ENCODE results near the gene FREY1.

Gene FREY1

DNA sequence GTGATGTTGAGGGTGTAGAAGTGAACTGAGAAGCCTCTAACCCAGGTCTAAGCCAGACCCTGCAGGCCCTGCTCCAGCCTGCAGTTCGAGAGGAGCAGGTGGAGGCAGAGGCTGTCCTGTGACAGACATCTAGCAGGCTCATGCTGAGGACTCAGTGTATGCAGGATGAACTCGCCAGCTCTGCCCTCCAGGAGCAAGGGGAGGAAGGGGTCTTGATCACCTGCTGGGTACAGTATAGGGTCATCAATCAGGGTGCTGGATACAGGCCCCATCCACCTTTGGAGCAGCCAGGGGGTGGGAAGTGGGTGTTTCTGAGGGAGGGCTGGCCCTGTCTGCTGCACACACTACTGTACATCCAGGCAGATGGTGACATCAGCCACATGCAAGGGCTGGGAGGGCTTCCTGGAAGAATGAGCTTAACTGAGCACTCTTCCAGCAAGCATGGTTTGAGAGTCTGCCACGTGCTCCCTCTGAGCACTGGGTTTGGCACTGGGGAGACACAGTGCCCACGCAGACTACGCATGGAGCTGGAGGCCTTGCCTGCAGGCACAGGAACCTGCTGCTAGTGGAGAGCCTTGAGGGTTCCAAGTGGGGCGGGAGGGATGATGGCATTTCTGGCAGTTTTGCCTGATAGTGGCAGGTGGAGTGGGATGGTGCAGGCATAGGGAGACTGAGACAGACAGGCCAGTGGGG is 12.4 kb downstream of the FREY1 start:
- no peak for DNase-seq (ENCODE audit: low read depth)

DNA sequence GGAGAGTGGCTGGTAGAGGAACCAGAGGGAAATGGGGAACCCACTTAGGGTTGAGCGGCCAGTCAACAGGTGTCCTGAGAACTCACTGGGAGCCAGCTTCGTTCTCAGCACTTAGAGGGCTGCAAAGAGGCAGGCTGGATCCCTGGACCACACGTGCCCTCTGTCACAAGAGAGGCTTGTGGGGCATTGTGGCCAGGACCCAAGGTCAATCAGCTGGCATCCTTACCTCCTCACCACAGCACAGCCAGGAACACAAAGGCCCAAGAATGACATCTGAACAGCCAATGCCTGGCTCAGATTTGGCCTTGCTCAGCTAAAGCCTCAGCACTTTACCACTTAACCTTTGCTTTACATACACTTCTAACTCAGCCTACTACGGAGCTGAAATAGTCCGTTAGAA is 14.2 kb downstream of the FREY1 start:
- DNase-seq (ENCODE audit: low read depth) = no peak

DNA sequence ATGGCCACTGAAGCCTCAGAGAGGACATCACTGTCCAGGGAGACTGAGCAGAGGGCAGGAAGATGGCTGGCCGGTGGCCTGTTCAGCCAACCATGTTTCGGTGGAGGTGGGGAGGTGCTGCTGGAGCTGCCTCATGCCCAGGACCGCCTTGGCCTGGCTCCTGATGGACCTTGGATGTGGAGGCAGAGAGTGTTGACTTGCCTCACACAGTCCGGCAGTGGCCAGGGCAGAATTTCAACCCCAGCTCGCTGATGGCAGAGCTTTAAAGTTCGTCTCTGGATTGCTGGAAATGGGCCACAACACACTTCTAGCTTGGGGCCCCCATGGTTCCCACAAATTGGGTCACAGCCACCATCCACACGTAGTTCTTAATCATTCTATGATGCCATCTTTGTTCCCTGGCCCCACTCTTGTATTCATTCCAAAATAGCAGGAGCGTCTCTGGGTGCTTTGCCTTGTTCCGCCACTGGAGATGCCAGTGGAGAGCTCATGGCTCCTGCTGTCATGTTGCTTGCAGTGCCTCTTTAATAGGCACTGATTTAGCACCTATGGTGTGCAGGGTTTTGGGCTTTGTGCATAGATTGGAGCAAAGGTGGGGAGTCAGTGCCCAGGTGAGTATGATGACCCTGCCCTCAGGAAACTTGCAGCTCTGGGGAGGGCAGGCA is 16.1 kb downstream of the FREY1 start:
- DNase-seq (ENCODE audit: low read depth) = no peak

GRCh38 chr11:45889966-45890365 is 17.1 kb downstream of the FREY1 start:
- no peak for DNase-seq (ENCODE audit: low read depth)

DNA sequence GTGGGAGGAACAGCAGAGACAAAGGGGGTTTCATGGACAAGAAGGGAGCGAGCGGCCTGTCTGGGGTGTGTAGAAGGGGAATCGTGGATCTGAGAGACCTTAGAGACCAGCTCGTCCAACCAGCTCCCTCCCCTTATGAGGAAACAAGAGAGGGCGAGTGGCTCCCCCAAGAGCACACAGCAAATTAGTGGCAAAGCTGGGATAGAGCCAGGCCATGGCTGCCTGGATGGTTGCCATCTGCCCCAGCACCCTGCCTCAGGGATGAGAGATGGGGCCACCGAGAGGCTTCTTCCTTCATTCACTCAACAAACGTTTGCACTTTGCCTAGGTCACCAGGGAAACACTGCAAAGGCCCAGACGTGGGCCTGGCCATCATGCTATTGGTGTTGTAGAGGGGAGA is 17.5 kb downstream of the FREY1 start:
- no peak for DNase-seq (ENCODE audit: low read depth)

GRCh38 chr11:45887587-45887986 is 19.5 kb downstream of the FREY1 start:
- DNase-seq (ENCODE audit: low read depth) = no peak

- DNase-seq (ENCODE audit: low read depth) = no peak
Measured at GRCh38 chr11:45886816-45887520, 20.1 kb downstream of the FREY1 start.

GRCh38 chr11:45885921-45886721 is 20.9 kb downstream of the FREY1 start:
- DNase-seq (ENCODE audit: low read depth) = no peak

DNA sequence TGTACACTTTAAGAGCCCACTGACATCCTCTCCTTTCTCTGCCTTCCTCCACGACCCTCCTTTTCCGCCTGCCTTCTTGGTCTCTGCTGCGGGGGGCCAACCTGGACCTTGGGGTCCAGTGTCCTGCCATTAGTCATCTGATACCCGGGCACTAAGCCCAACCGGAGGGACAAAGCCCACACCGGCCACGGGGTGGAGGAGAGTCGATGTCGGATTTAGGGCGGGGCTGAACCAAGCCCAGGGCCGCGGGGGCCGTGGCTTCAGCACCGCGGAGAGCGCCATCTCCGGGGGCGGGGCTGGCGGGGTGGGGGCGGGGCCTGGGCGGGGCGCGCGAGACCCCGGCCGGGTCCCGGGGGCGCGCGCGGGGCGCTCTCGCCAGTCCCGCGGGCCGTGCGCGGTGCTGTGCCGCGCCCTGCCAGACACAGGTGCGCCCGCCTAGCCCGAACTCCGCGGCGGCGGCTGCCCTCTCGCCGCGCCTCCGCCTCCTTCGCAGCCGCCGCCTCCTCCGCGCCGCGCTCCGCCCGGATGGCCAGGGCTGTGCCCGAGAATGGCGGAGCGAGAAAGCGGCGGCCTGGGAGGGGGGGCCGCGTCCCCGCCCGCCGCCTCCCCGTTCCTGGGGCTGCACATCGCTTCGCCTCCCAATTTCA is 21.7 kb downstream of the FREY1 start, which contains the start of gene MAPK8IP1:
Gene MAPK8IP1, plus strand, starts transcription at position 378 of the 647 bp plus-strand sequence. Its CDS starts 170 bp downstream, at position 548.
- DNase-seq (ENCODE audit: low read depth) = no peak

DNA sequence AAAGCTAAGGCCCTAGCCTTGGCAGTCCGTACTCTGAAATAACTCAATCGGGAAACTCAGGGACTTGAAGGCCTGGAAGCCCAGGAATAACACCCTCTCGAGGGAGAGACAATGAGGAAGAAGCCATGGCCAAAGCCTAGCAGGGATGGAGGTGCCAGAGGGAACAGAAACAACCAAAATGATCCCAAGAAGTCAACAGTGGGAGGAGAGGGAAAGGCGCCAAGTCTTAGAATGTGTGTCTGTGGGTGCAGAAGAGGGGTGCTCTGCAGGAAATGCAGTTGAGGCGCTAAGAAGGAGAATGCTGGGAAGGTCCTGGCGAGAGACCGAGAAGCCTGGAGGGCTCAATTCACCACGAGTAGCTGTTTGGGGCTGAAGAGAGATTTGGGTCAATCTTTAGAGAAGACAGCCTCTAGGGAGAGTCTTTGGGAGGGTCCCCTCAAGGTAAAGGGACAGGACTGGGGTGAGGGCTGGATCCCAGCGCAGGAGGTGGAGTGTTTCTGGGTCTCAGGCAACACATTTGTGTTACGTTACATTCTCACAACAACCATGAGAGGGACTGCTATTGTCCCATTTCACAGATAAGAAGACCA is 22.4 kb downstream of the FREY1 start:
- no peak for DNase-seq (ENCODE audit: low read depth)

DNA sequence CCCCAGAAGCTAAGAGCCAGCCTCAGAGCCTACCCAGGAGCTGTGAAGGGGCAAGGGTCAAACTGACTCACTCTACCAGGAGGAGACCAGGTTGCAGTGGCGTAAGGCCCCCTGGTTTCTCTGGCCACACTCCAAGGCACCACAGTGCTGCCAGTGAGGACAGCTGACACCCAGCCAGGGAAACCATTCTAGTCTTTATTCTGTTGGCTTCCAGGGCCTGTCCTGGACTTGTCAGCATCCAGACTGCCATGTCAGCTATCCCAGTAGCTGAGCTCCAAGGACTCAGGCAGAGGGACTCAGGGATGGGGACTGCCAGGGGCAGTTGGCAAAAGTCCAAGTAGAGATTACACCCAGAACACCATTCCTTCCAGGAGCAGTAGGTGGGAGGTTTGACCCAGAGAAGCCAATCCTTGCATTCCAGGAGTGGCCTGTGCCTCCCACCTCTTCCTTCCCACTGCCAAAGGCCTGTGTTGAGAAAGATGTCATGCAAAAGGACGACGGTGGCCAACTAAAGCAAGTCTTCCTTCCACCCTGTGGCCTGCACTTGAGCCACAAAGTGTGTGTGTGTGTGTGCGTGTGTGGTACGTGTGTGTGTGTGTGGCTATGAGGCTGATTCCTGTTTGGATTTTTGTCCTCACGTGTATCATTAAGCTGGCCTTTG is 25.2 kb downstream of the FREY1 start:
- no peak for DNase-seq (ENCODE audit: low read depth)

DNA sequence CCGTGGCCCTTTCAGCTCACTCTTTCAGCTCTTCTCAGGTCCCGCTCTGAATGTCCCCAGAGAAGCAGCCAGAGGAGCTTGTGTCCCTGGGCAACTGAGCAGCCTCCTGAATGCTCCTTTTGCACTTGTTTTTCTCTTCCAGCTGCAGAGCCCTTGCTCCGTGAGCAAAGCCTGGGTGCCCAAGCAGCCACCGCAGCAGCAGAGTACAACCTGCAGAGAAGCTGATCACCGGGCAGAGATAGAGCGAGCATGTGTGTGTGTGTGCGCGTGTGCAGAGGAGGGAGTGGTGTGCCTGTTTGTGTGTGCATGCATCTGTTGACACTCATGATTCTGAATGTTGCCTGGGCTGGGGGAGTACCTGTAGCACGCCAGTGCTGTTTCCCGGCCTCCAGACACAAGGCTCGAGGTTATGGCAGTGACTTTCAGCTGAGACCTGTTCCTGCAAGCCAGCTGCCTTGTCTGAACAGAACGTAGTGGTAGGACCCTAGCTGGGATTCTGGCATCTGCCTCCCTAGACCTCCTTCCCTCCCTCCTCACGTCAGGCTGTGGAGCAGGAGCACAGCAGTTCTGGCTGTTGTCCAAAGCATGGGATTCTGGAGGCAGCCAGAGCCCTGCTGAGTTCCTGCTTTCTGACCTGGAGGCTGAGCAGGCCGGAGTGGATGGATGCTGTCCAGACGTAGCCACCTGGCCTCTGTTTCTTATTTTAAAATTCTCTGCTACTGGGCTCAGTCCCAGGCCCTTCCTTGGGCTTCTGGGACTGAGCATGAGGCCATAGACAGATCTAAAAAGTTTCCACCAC is 26.1 kb downstream of the FREY1 start:
- DNase-seq (ENCODE audit: low read depth) = no peak

DNA sequence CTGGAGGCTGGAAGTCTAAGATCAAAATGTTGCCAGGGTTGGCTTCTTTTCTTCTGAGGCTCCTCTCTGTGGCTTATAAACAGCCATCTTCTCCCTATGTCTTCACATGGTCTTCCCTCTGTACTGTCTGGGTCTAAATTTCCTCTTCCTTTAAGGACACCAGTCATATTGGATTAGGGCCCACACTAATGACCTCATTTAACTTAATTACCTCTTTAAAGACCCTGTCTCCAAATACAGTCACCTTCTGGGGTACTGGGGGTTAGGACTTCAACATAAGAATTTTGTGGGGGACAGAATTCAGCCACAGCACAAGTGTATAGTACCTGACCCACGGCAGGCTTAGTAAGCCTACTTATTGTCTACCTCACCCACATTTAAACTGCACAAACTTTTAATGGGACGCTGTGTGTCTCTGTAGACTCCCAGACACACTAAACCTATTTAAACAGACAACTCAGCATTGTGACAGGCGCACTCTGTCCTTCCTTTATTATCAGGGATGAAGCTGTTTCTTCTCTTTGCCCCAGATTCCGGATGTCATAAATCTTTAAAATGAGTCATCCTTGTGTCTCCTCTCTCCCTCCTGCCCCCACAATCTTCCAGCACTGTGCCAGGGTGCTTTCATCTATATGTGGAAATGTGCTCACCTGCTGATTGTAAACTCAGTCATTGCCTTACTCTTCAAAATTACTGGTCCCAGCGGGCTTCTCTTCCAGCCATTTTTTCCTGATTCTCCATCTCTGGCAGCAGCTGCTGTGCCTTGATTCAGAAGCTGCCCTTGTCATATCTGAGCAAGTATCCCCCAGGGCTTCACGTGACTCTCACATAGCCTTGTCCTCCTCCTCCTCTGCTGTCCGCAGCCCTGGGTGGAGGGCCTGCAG is 27.0 kb downstream of the FREY1 start:
- no peak for DNase-seq (ENCODE audit: low read depth)

DNA sequence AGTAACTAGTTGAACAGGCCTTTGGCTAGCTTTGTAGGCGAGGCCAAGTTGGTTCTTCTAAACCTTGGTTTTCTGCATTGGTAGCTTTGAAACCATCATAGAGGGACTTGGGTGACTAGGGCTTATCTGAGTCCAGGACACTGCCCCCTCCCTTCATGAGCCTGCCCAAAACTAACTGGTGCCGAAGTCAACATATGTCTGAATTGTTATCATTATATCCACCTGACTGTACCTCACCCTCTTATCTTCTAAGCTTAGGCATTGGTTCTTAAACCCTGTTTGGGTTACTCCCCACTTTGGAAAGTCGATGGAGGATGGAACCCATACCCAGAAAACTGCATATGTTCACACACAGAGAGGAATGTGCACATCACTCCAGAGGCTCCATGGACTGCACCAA is 29.2 kb downstream of the FREY1 start:
- DNase-seq (ENCODE audit: low read depth) = no peak

DNA sequence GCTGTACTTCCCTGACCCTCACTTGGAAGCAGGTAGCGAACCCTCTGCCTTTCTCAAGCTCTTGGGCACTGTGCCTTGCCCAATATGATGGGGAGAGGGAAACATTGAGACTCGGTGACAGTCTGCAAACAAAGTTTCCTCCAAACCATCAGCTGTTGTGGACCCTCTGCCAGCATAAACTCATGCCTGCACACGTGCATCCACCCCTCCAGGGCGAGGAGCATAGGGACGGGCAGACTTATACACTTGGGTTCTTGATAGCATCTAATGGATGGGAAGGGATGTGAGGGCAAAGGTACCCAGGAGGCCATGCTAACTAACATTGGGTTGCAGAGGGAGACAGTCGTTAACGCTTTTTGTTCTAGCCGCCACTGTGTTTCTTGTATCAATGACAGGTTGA is 29.9 kb downstream of the FREY1 start:
- no peak for DNase-seq (ENCODE audit: low read depth)

GRCh38 chr11:45876401-45876800 is 30.7 kb downstream of the FREY1 start:
- DNase-seq (ENCODE audit: low read depth) = no peak

- DNase-seq (ENCODE audit: low read depth) = peak; percentile 60
Measured at GRCh38 chr11:45872651-45873356, 34.3 kb downstream of the FREY1 start.

- DNase-seq (ENCODE audit: low read depth) = no peak
Measured at GRCh38 chr11:45871638-45872037, 35.4 kb downstream of the FREY1 start.

All from fibroblast of the conjunctiva (primary cell).